GM18502 (cell line): ENCODE results near the gene POTEJ.
"Not testable (repeated sequence)": the region's sequence is repeated elsewhere in the genome, so short reads cannot be mapped to it uniquely, and the experiment has no call there.

ENCODE experiments used
- ATAC-seq: cut with Tn5 transposase; IDR thresholded peaks from one replicate; pipeline ENCODE4 v1.9.1; 2021; ENCODE audit warnings: mild to moderate bottlenecking; ENCODE audit not compliant: unreplicated experiment, poor library complexity

POTEJ gene

DNA sequence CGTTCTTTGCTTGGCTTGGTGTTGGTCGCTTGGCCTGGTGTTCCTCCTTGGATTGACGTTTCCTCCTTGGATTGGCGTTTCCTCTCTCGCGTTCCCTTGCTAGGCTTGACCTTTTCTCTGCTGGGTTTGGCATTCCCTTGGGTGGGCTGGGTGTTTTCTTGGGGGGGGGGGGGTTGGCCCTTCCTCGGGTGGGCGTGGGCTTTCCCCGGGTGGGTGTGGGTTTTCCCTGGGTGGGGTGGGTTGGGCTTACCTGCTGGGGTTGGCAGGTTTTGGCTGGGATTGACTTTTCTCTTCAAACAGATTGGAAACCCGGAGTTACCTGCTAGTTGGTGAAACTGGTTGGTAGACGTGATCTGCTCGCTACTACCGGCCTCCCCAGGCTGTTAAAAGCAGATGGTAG is at the start of gene POTEJ:
Gene POTEJ, plus strand, starts transcription at position 301 of the 400 bp plus-strand sequence. Its CDS starts 93 bp downstream, at position 394.
- ATAC-seq: not testable (repeated sequence)

DNA sequence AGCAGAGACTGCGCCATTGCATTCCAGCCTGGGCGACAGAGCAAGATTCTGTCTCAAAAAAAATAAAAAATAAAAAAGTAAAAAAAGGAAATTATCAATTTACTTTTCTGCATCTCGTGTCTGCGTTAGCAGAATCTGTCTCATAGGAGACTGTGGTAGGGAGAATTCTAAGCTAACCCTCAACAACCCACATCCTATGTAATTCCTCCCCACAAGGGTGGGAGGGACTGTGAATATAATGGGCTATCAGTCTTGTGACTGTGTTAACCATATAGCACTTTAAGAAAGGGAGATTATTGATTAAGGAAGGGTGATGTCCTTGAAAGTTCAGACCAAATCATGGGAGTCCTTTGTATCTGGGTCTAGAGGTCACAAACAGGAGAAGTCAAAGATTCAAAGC is 45.1 kb upstream of the POTEJ start:
- ATAC-seq: not testable (repeated sequence)

GRCh38 chr2:130571929-130572328 is 39.3 kb upstream of the POTEJ start:
- not testable (repeated sequence) for ATAC-seq

- ATAC-seq: not testable (repeated sequence)
Measured at GRCh38 chr2:130574230-130574629, 37.0 kb upstream of the POTEJ start.

- ATAC-seq: not testable (repeated sequence)
Measured at GRCh38 chr2:130576209-130576784, 34.9 kb upstream of the POTEJ start.

DNA sequence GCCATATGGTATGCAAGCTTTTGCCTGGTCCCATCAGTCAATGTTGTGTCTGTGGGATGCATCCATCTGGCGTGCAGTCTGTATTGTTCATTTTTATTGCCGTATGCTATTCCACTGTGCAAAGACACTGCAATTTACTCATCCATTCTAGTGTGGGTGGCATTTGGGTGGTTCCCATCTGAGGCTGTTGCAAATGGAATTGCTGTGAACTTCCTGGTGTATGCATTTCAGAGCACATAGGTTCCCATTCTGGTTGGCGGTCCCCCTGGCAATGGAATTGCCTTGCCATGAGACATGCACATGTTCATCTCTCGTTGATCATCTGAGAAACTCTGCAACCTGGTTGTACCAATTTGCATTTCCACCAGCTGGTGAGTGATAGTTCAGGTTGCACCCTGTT is 33.7 kb upstream of the POTEJ start:
- not testable (repeated sequence) for ATAC-seq

DNA sequence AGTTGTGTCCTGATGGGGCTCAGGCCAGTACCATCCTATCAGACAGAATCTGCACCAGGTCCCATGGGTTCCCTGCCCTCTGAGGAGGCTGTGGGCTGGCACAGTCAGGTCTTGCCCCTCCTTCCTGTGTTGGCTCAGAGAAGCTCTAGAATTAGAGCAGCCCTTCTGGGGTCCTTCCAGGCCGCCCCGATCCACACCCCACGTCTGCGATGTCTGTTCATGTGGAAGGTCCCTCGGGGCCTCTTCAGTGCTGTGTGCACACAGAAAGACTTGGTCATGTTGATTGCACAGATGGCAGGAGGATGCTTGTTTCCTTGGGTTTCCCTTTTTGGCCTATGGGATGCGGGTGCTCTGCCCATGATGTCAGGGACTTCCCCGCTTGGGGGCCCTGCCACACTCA is 32.1 kb upstream of the POTEJ start:
- not testable (repeated sequence) for ATAC-seq

DNA sequence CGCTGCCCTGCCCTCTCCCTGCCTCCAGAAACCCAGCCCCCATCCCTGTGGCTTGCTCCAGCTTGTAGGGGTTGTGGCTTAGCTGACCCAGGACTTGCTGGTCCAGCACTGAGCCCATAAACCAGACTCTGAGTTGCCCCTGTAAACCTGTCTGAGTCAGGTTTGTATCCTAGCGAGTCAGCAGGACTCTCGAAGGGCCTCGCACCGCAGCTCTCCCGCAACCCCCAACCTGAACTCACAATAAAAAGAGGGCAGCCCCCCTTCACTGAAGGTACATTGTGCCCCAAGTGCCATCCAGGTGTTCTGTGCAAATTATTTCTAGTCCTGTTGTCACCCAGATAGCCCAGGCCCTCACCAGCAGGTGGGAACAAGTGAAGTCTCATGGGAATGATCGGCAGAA is 29.7 kb upstream of the POTEJ start:
- ATAC-seq: not testable (repeated sequence)

GRCh38 chr2:130582970-130583369 is 28.3 kb upstream of the POTEJ start:
- ATAC-seq: not testable (repeated sequence)

GRCh38 chr2:130583582-130583981 is 27.7 kb upstream of the POTEJ start:
- not testable (repeated sequence) for ATAC-seq

- ATAC-seq: not testable (repeated sequence)
Measured at GRCh38 chr2:130584726-130585125, 26.5 kb upstream of the POTEJ start.

- peak; percentile 83 for ATAC-seq
Measured at GRCh38 chr2:130588688-130589458, 22.4 kb upstream of the POTEJ start.

- ATAC-seq: not testable (repeated sequence)
Measured at GRCh38 chr2:130590170-130590841, 20.9 kb upstream of the POTEJ start.

DNA sequence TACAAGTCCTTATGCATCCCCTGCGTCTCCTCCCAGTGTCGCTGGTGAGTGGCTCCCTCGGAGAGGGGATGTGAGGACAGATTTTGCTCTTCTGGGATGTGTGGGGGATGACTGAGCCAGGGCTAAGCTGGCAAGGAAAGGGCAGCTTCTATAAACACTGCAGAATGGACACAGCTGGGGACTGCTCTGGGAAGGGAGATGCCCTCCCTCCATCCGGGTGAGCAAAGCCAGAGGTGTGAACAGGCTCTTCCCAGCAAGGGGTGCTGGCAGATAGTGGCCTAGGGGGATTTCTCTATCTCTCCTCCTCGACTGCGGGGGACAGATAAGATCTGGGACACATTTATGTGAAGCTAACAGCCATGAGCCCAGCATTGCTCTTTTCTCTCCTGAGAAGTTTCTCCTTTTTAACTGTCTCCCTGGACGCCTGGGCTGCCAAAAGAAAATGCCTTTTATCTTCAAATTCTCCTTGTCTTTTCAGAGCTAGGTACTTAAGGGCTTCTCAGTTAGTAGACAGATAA is 20.3 kb upstream of the POTEJ start:
- not testable (repeated sequence) for ATAC-seq

GRCh38 chr2:130592791-130593414 is 18.3 kb upstream of the POTEJ start:
- not testable (repeated sequence) for ATAC-seq

DNA sequence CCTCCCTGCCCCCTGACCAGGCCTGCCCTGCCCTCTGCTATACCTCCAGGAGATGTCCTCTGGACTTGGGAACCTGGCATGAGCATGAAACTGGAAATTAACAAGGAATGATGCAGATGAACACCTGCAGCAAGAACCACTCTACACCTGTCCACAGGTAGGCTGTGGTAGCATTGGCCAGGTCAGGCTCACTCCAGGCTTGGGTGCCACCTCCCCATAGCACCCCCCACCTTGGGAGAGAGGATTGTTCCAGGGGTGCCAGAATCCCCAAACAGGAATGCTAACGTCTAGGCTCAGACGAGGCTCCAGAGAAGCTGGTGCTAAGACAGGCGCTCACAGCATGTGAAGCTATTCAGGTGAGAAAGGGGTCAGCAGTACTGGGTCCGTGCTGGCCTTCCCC is 17.2 kb upstream of the POTEJ start:
- not testable (repeated sequence) for ATAC-seq

DNA sequence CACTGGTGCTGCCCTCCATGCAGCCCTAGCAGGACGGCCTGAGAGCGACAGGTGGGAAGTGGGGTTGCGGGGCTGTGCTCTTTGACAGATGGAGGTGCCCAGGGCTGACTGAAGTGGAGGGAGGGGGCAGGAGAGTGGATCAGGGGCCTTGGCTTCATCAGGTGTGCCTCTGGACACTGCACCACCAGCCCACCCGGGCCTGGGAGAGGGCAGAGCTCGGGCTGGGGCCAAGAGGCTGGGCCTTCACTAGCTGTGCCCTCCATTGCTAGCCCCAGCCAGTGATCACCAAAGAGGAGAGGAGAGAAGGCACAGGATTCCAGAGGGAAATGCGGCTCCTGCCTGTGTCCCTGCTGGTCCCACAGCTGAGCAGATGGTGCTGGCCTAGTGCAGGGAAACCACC is 14.5 kb upstream of the POTEJ start:
- not testable (repeated sequence) for ATAC-seq

DNA sequence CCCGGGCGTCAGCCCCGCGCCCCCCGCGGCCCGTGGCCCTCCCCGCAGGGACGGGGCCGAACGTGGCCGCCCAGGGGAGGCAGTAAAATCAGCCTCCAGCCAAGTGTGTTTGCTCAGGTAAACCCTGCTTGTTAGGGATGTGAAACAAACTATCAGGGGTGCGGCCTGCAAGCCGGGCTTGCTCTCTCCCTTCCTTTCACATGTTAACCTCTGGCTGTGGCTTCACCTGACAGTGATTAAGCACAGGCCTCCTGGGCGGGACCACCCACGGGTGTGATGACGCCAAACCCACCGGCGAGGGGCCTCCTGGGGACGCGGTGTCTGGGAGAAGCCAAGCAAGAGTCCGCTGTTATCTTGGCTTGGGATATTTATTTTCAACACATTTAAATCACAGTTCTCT is 13.2 kb upstream of the POTEJ start:
- ATAC-seq: not testable (repeated sequence)

- ATAC-seq: not testable (repeated sequence)
Measured at GRCh38 chr2:130598463-130598862, 12.8 kb upstream of the POTEJ start.

- ATAC-seq: not testable (repeated sequence)
Measured at GRCh38 chr2:130599393-130599792, 11.8 kb upstream of the POTEJ start, which contains the start of gene CFC1. Gene CFC1, minus strand, starts transcription at chr2:130599575. Its CDS starts 288 bp downstream, at chr2:130599287.
